ENCODE results near the gene GGT6. TPM values are rescaled to one million over a fixed set of nuclear protein-coding genes. Genes with fewer than 3 reads are reported as not detected.
"Not testable (repeated sequence)": the region's sequence is repeated elsewhere in the genome, so short reads cannot be mapped to it uniquely, and the experiment has no call there.

The GGT6 gene
- not detected for total RNA-seq

DNA sequence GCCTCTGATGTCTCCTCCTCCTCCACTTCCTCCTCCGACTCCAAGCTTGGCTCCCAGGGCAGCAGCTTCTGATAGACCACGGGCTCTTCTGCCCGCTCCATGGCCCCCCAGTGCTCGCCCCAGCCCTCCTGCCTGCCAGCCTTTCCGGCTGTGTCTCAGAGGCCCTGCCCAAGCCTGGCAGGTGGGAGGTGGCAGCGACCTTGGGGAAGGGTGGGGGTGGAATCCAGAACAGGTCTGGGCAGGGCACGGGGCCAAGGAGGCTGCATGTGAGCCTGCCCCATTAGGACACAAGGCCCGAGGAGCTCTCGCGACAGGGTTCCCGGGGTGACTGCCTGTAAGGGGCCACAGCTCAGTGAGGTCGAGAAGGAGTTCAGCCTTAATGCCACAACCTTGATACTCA, at the start of gene GGT6:
Gene GGT6, minus strand, starts transcription at position 157 of the 400 bp plus-strand sequence. Its CDS starts 56 bp downstream, at position 101.
- DNase-seq = no peak

DNA sequence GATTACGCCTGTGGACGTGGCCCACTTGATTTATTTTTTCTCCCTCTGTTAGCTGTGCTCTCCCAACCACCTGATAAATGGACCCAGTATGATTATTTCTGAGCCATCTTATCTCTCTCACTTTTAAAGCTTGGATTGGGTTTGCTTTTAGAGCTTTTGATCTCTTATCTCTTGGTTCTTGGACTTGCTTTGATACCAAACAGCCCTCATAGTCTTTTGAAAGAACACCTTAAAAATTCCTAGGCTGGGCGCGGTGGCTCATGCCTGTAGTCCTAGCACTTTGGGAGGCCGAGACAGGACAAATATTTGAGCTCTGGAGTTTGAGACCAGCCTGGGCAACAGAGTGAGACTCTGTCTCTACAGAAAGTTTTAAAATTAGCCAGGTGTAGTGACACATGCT, 49.8 kb upstream of the GGT6 start:
- no peak for DNase-seq

DNA sequence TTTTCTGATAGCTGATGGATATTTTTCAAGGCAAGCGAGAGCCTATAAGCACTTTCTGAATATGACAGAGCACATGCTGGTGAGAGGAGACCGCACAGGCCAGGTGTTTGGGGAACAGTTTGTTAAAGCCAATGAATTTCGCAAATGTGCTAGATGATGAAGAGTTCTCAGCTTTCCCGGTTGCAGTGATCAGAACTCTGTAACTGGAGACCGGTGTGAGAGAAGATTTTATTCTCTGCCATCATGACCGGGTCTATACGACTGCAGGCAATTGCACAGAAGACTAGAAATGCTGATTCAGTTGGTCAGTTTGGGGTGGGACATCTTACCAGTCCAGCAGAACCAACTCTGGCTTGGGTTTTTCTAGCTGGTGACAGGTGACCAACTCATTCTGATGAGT, 49.4 kb upstream of the GGT6 start:
- no peak for DNase-seq

DNA sequence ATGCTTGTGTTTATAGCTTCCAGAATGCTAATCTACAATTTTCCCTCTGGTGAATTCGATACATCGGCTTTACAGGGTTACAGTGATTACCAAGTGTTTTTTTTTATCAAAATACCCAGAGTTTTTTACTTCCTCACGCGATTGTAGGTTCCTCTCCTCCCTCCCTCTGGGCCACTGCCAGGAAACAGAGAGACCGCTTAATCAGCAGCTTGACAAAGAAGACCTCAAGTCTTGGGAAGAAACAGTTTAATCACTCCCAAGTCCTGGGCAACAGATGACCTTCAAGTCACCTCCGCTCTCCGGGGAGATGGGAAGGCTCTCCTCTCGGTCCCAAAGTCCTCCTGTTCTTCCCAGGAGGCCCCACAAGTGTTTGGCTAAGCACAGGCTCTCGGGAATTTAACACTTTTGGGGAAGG, 47.4 kb upstream of the GGT6 start:
- DNase-seq = no peak

- no peak for DNase-seq
Observed at GRCh38 chr17:4607261-4607741, 46.9 kb upstream of the GGT6 start.

GRCh38 chr17:4605826-4606225, 45.4 kb upstream of the GGT6 start:
- DNase-seq = no peak

DNA sequence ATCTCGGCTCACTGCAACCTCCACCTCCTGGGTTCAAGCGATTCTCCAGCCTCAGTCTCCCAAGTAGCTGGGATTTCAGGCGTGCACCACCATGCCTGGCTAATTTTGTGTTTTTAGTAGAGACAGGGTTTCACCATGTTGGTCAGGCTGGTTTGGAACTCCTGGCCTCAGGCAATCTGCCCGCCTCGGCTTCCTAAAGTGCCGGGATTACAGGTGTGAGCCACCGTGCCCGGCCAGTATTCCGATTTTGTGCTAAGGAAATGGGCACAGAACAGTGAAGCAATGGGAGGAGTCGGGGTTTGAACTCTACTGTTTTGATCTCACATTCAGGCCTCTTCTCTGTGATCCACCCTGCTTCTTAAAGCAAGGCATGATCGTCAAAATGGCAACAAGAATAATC, 44.4 kb upstream of the GGT6 start:
- not testable (repeated sequence) for DNase-seq

DNA sequence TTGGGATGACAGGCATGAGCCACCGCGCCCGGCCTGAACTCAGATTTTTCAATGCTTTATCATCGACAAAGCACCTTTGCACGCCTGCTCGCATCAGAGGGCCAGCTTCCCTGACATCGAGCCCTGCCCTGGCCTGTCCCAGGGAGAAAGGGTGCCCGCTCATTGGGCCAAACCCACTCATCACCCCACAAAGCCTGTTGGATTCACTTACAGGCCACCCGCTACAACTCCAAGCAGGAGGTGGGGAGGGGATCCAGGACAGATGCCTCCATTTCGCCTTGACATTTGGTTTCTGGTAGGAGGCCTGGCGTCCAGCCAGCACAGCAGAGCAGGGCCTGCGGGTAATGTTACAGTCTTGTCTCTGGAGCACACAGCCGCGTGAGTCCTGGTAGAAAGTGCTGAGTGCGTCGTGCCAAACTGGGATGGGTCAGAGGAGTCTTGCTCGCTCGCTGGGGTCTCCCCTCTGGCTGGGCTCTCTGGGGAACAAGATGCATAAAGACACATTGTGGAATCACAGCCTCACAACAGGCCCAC, 43.8 kb upstream of the GGT6 start:
- no peak for DNase-seq

DNA sequence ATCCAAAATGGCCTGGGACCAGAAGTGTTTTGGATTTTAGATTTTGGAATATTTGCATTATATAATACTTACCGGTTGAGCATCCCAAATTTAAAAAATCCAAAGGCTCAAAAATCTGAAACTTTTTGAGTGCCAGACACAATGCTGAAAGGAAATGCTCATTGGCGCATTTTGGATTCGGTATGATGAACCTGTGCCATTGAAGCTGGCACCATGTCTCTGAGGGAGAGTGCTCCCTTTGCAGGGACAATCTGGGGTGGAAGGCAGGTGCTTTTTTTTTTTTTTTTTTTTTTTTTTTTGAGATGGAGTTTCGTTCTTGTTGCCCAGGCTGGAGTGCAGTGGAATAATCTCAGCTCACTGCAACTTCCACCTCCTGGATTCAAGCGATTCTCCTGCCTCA, 41.7 kb upstream of the GGT6 start:
- DNase-seq = no peak

GRCh38 chr17:4601326-4601725, 40.9 kb upstream of the GGT6 start:
- no peak for DNase-seq

- no peak for DNase-seq
Observed at GRCh38 chr17:4600563-4600962, 40.2 kb upstream of the GGT6 start.

DNA sequence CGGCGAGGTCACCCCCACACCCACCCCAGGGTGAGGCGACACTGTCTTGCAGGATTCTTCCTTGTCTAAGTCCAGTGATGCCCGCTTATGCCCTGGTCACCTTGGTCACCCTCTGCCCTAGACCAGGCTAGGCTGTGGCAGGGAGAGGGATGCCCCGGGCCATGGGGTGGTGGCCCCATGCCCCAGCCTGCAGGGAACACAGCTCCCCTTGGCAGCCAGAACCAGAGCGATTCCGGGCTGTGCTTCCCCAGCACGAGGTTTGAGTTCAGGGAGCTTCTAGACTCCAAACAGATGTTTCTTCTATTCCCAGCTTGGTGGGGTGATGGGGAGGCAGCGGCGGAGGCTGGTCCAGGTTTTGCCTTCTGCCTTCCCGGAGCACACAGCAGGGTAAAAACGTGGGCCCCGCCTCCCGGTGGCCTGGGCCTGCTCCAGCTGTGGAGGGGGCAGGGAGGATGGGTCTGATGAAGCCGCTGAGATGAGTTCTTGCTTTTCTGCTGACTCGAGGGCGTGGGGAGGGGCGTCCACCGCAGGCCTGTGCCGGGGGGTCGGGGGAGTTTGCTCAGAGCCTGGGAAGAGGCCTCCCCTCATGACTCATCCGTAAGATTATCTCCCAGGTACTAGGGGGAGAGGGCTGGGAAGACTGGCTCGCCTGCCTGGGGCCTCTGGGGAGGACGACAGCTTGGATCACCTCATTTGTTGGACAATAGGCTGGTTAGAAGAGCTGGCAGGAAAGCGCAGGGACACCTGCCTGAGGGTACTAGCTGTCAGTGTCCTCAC, 39.3 kb upstream of the GGT6 start:
- no peak for DNase-seq

GRCh38 chr17:4598776-4599504, 38.6 kb upstream of the GGT6 start:
- DNase-seq = no peak

- DNase-seq = no peak
Observed at GRCh38 chr17:4597975-4598374, 37.6 kb upstream of the GGT6 start.

- DNase-seq = no peak
Observed at GRCh38 chr17:4596636-4597380, 36.4 kb upstream of the GGT6 start.

- DNase-seq = not testable (repeated sequence)
Observed at GRCh38 chr17:4595685-4596342, 35.4 kb upstream of the GGT6 start.

GRCh38 chr17:4594931-4595684, 34.7 kb upstream of the GGT6 start:
- no peak for DNase-seq

- DNase-seq = no peak
Observed at GRCh38 chr17:4594406-4594805, 34.0 kb upstream of the GGT6 start.

GRCh38 chr17:4593021-4593421, 32.6 kb upstream of the GGT6 start:
- DNase-seq = no peak

GRCh38 chr17:4592240-4593005, 32.0 kb upstream of the GGT6 start:
- DNase-seq = no peak

- no peak for DNase-seq
Observed at GRCh38 chr17:4591529-4591928, 31.2 kb upstream of the GGT6 start.

Data from effector CD4-positive, alpha-beta T cell (primary cell).